Measurements from ENCODE around the gene SLC2A6. TPM values are rescaled to one million over a fixed set of nuclear protein-coding genes. Genes with fewer than 3 reads are reported as not detected.
A peak's percentile ranks its signal among the peaks of the same experiment; 100 is the strongest.

The SLC2A6 gene, protein sequence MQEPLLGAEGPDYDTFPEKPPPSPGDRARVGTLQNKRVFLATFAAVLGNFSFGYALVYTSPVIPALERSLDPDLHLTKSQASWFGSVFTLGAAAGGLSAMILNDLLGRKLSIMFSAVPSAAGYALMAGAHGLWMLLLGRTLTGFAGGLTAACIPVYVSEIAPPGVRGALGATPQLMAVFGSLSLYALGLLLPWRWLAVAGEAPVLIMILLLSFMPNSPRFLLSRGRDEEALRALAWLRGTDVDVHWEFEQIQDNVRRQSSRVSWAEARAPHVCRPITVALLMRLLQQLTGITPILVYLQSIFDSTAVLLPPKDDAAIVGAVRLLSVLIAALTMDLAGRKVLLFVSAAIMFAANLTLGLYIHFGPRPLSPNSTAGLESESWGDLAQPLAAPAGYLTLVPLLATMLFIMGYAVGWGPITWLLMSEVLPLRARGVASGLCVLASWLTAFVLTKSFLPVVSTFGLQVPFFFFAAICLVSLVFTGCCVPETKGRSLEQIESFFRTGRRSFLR
- total RNA-seq, result 5.4 to 13.7 TPM (median 13.2 TPM) in 3 replicates
- long read RNA-seq, transcript SLC2A6-202 (10 exons, 2,528 nt), result major isoform, 38 of 86 reads
- long read RNA-seq, transcript SLC2A6-201 (9 exons, 2,301 nt), result minor isoform, 20 of 86 reads
- long read RNA-seq, partial matches to known transcripts, result 7 of 86 reads
- long read RNA-seq, other reads (novel, unspliced or antisense), result 21 of 86 reads

GRCh38 chr9:133478851-133479711, at the start of gene SLC2A6:
Gene SLC2A6, minus strand, starts transcription at chr9:133479099. Its CDS starts 40 bp downstream, at chr9:133479059.
- Mint-ChIP-seq H3K27ac (ENCODE audit: unreplicated experiment) (no peak within 1 kb of the TSS), H3K4me3 (ENCODE audit: unreplicated experiment) (peak within 1 kb of the TSS; percentile 74), H3K9me3 (ENCODE audit: low read depth) (no peaks in the 10 kb centered on the region), H3K27me3 (ENCODE audit: low read depth) (peaks cover 10% of the 10 kb centered on the region), H3K4me1 (ENCODE audit: low read depth) (peaks cover 8% of the 10 kb centered on the region), H3K36me3 (ENCODE audit: low read depth) (no peaks in the 10 kb centered on the region)
- DNase-seq (ENCODE audit: low spot score), result peak; percentile 90
- TF ChIP-seq, protein P1, sequence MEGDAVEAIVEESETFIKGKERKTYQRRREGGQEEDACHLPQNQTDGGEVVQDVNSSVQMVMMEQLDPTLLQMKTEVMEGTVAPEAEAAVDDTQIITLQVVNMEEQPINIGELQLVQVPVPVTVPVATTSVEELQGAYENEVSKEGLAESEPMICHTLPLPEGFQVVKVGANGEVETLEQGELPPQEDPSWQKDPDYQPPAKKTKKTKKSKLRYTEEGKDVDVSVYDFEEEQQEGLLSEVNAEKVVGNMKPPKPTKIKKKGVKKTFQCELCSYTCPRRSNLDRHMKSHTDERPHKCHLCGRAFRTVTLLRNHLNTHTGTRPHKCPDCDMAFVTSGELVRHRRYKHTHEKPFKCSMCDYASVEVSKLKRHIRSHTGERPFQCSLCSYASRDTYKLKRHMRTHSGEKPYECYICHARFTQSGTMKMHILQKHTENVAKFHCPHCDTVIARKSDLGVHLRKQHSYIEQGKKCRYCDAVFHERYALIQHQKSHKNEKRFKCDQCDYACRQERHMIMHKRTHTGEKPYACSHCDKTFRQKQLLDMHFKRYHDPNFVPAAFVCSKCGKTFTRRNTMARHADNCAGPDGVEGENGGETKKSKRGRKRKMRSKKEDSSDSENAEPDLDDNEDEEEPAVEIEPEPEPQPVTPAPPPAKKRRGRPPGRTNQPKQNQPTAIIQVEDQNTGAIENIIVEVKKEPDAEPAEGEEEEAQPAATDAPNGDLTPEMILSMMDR (IDR thresholded peaks at IDR 0.05), result peak; percentile 7

DNA sequence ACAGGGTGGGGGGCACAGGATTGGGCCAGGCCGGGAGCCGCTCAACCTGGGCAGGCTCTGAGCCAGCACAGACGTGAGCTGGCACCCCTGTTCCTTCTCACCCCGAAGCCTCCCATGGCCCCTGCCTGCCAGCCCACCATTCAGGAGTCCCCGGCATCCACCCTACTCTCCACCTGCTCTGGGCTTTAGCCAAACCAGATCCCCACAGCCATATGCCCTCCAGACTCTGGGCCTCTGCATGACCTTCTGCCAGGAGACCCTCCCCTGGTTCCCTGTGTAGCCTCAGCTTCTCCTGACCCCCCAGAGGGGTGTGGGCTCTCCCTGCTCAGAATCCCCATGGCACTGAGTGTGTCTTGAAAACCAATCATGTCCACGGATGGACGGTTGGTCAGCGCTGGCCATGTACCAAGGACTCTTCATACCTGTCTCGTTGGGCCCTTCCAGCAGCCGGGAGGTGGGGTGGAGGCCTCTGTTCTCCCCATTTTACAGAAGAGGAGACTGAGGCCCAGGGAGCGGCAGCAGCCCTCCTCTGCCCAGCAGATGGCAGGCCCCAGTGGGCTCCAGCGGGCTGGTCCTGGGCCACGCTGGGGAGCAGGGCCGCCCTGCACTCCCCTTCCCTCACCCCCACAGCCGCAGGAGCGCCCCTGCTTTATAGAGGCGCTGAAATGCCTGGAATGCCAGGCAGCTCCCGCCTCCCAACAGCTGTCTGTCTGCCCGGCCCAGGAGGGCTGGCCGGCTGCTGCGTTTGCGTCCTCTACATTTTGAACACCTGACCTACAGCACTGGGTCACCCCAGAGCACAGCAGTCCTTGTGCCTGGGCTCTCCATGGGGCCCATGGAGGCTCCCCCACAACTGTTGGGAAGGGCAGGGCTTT, 49.3 kb upstream of the SLC2A6 start:
- H3K36me3 Mint-ChIP-seq (ENCODE audit: low read depth), result no peaks in the 10 kb centered on the region
- H3K27ac Mint-ChIP-seq (ENCODE audit: unreplicated experiment), result no peak overlapping the region
- no peaks in the 10 kb centered on the region for H3K9me3 Mint-ChIP-seq (ENCODE audit: low read depth)
- H3K27me3 Mint-ChIP-seq (ENCODE audit: low read depth), result no peaks in the 10 kb centered on the region
- no peak for DNase-seq (ENCODE audit: low spot score)
- H3K4me3 Mint-ChIP-seq (ENCODE audit: unreplicated experiment), result no peak overlapping the region
- H3K4me1 Mint-ChIP-seq (ENCODE audit: low read depth), result peaks cover 25% of the 10 kb centered on the region
- TF ChIP-seq, protein P1 (IDR thresholded peaks at IDR 0.05), result no peak

DNA sequence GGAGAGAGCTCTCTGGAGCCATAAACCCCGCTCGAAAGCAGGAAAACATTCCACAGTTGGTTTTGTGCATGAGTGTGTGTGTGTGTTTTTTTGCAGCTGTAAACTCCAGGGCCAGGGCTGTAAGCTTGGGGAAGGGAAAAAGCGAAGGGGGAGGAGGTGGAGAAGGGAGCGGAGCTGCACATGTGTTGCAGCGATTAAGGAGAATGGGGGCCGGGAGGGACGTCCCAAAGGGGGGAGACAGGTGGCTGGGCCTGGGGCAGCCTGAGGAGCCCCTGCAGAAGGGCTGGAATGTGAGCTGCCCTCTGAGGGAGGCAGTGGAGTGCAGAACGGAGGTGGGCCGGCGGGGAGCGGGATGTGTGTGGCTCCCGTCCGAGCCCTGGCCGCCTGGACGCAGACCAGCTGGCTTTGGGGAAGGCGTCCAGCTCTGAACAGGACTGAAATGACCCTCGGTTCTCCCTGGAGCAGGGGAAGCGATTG, 48.6 kb upstream of the SLC2A6 start:
- TF ChIP-seq, protein P1 (IDR thresholded peaks at IDR 0.05), result no peak
- no peaks in the 10 kb centered on the region for H3K36me3 Mint-ChIP-seq (ENCODE audit: low read depth)
- peaks cover 25% of the 10 kb centered on the region for H3K4me1 Mint-ChIP-seq (ENCODE audit: low read depth)
- no peak overlapping the region for H3K27ac Mint-ChIP-seq (ENCODE audit: unreplicated experiment)
- H3K27me3 Mint-ChIP-seq (ENCODE audit: low read depth), result no peaks in the 10 kb centered on the region
- H3K4me3 Mint-ChIP-seq (ENCODE audit: unreplicated experiment), result no peak overlapping the region
- H3K9me3 Mint-ChIP-seq (ENCODE audit: low read depth), result no peaks in the 10 kb centered on the region
- DNase-seq (ENCODE audit: low spot score), result no peak

- Mint-ChIP-seq H3K4me3 (ENCODE audit: unreplicated experiment) (no peak overlapping the region), H3K27me3 (ENCODE audit: low read depth) (no peaks in the 10 kb centered on the region), H3K27ac (ENCODE audit: unreplicated experiment) (no peak overlapping the region), H3K9me3 (ENCODE audit: low read depth) (no peaks in the 10 kb centered on the region), H3K4me1 (ENCODE audit: low read depth) (peaks cover 25% of the 10 kb centered on the region), H3K36me3 (ENCODE audit: low read depth) (no peaks in the 10 kb centered on the region)
- DNase-seq (ENCODE audit: low spot score), result no peak
- TF ChIP-seq, protein P1 (IDR thresholded peaks at IDR 0.05), result no peak
These were observed 47.9 kb upstream of the SLC2A6 start for GRCh38 chr9:133526721-133527321.

Measured in chondrocyte (in vitro differentiated cells).